Tibial nerve (tissue), 3 donors: Measurements from ENCODE around the gene TRIM3.

Source experiments
- CTCF ChIP-seq, 5 experiments: fragments of 200-600 bp in 3 of 5; fragments of 450-650 bp in 2 of 5; sonication (generic) in 3 of 5; IDR thresholded peaks; one replicate each; pipeline ENCODE4 v1.5.1; 2016 to 2019; ENCODE audit warnings: antibody characterized with exemption in 5 of 5, mild to moderate bottlenecking in 3 of 5, moderate library complexity in 2 of 5
- POLR2A ChIP-seq, 2 donors: fragments of 450-650 bp; IDR thresholded peaks; one replicate each; pipeline ENCODE4 v1.6.1; 2017; ENCODE audit warnings: antibody characterized with exemption in 2 of 2, mild to moderate bottlenecking in 2 of 2, moderate library complexity in 2 of 2

- TF ChIP-seq CTCF (IDR thresholded peaks at IDR 0.05) (no peak), POLR2A (IDR thresholded peaks at IDR 0.05) (no peak)
These were observed 67.4 kb downstream of the TRIM3 start for GRCh38 chr11:6406370-6406769.
